K562 (cell line): ENCODE measurements around the gene QARS1. TPM values are rescaled to one million over a fixed set of nuclear protein-coding genes. Genes with fewer than 3 reads are reported as not detected.

Experiments used
- ARID2 ChIP-seq: fragments of 450-650 bp; IDR thresholded peaks from 2 replicates; pipeline ENCODE4 v1.6.1; 2017; ENCODE audit warnings: antibody characterized with exemption, mild to moderate bottlenecking
- ATF3 ChIP-seq, 2 experiments: fragments of 450-650 bp in 1 of 2; sonication (generic) in 1 of 2; formaldehyde crosslinking in 1 of 2; IDR thresholded peaks in 1 of 2; conservative IDR thresholded peaks in 1 of 2; 2 replicates each; pipeline versions ENCODE4 v1.6.1 to v1.8.1; 2016 to 2023; ENCODE audit warnings: mild to moderate bottlenecking in 2 of 2, moderate library complexity in 2 of 2, inconsistent platforms in 1 of 2, missing genetic modification reagents in 1 of 2
- CBX1 ChIP-seq: sonication (generic); IDR thresholded peaks from 2 replicates; pipeline ENCODE4 v1.6.1; 2016; ENCODE audit warnings: antibody characterized with exemption, low read depth, mild to moderate bottlenecking
- CTBP1 ChIP-seq: fragments of 450-650 bp; IDR thresholded peaks from 2 replicates; pipeline ENCODE4 v1.6.1; 2016; ENCODE audit warnings: borderline replicate concordance
- CXXC5 ChIP-seq: fragments of 250-450 bp; sonication (Bioruptor Pico); IDR thresholded peaks from 2 replicates; pipeline ENCODE4 v1.8.0; 2022; ENCODE audit warnings: inconsistent platforms, mild to moderate bottlenecking, moderate library complexity
- ELF2 ChIP-seq: fragments of 250-450 bp; sonication (Bioruptor Pico); IDR thresholded peaks from 2 replicates; pipeline ENCODE4 v1.5.0; 2021; ENCODE audit warnings: mild to moderate bottlenecking
- ESRRA ChIP-seq: fragments of 450-650 bp; IDR thresholded peaks from 2 replicates; pipeline ENCODE4 v1.6.1; 2014; ENCODE audit warnings: low read depth, mild to moderate bottlenecking, moderate library complexity, borderline replicate concordance
- FOXK1 ChIP-seq: sonication (generic); formaldehyde crosslinking; IDR thresholded peaks from 2 replicates; pipeline ENCODE4 v1.8.0; 2022; ENCODE audit warnings: missing genetic modification reagents, mild to moderate bottlenecking, borderline replicate concordance
- GMEB1 ChIP-seq: fragments of 250-450 bp; sonication (Bioruptor Pico); IDR thresholded peaks from 2 replicates; pipeline ENCODE4 v1.4.0; 2020; ENCODE audit warnings: mild to moderate bottlenecking
- HDAC1 ChIP-seq, 2 experiments: fragments of 450-650 bp; IDR thresholded peaks; 2 replicates each; pipeline ENCODE4 v1.6.1; 2016 to 2017; ENCODE audit warnings: inconsistent platforms in 1 of 2, mild to moderate bottlenecking in 1 of 2, moderate library complexity in 1 of 2
- HNRNPLL ChIP-seq: fragments of 200-400 bp; formaldehyde crosslinking; IDR thresholded peaks from 2 replicates; pipeline ENCODE4 v1.6.1; 2017; ENCODE audit warnings: low read length, low read depth, mild to moderate bottlenecking; ENCODE audit not compliant: poor library complexity, severe bottlenecking
- KAT7 ChIP-seq: sonication (generic); formaldehyde crosslinking; IDR thresholded peaks from 2 replicates; pipeline ENCODE4 v1.8.0; 2022; ENCODE audit warnings: missing genetic modification reagents, mild to moderate bottlenecking, borderline replicate concordance
- NR2C2 ChIP-seq, 2 experiments: fragments of 200-800 bp in 1 of 2; sonication (Bioruptor generic) in 1 of 2; sonication (generic) in 1 of 2; formaldehyde crosslinking in 1 of 2; IDR thresholded peaks; 2 replicates each; pipeline versions ENCODE4 v1.6.1 to v1.8.0; 2016 to 2022; ENCODE audit warnings: mild to moderate bottlenecking in 1 of 2, missing compliant biosample characterization in 1 of 2, missing genetic modification characterization in 1 of 2, missing genetic modification reagents in 1 of 2
- NR3C1 ChIP-seq: sonication (generic); formaldehyde crosslinking; IDR thresholded peaks from 2 replicates; pipeline ENCODE4 v1.8.1; 2022; ENCODE audit warnings: missing genetic modification reagents
- NRF1 ChIP-seq, 2 experiments: fragments of 450-650 bp; IDR thresholded peaks in 1 of 2; conservative IDR thresholded peaks in 1 of 2; 2 replicates each; pipeline ENCODE4 v1.6.1; 2014; ENCODE audit warnings: mild to moderate bottlenecking in 2 of 2
- PML ChIP-seq: IDR thresholded peaks from 2 replicates; pipeline ENCODE4 v1.6.1; 2012; ENCODE audit warnings: low read length, inconsistent platforms
- SMAD4 ChIP-seq: fragments of 250-450 bp; sonication (Bioruptor Pico); conservative IDR thresholded peaks from 2 replicates; pipeline ENCODE4 v1.8.0; 2021; ENCODE audit warnings: inconsistent platforms, mild to moderate bottlenecking, moderate library complexity
- ZNF324 ChIP-seq: fragments of 250-450 bp; sonication (Bioruptor Pico); IDR thresholded peaks from 2 replicates; pipeline ENCODE4 v1.4.0; 2020; ENCODE audit warnings: mild to moderate bottlenecking
- ZNF766 ChIP-seq: fragments of 200-800 bp; sonication (Bioruptor generic); conservative IDR thresholded peaks from 2 replicates; pipeline ENCODE4 v1.6.1; 2016; ENCODE audit warnings: missing genetic modification characterization, missing compliant biosample characterization
- polyA plus RNA-seq, 8 experiments: library from polyadenylated mRNA; depleted of rRNA in 4 of 8; stranded (reverse) in 5 of 8; unstranded in 3 of 8; fragments of >200 nt; fragmentation: Nextera tagmentation in 2 of 8; fragmentation: Illumina TruSeq in 1 of 8; extraction: Ambion mirVana in 2 of 8; extraction: Trizol in 1 of 8; gene quantifications; 2 replicates each; pipeline versions ENCODE4 v1.2.1 to v1.2.3, GENCODE V29; 2011 to 2014; ENCODE audit warnings: inconsistent platforms in 1 of 8, missing spikeins in 1 of 8
- total RNA-seq, 7 experiments: library from RNA; depleted of rRNA in 6 of 7; stranded (reverse); fragments of >200 nt in 6 of 7; fragmentation: Illumina TruSeq in 2 of 7; extraction: Trizol in 2 of 7; gene quantifications; 2 replicates each; pipeline versions ENCODE4 v1.2.1 to v1.2.3, GENCODE V29; 2011 to 2021; ENCODE audit warnings: low replicate concordance in 1 of 7
- TF ChIP-seq, protein P1 (sequence below): fragments of 450-650 bp; IDR thresholded peaks from 2 replicates; pipeline ENCODE4 v1.6.1; 2014; ENCODE audit warnings: low read depth, mild to moderate bottlenecking, moderate library complexity, borderline replicate concordance
- TF ChIP-seq, protein P2 (sequence below): sonication (generic); formaldehyde crosslinking; IDR thresholded peaks from 2 replicates; pipeline ENCODE4 v1.8.0; 2022; ENCODE audit warnings: mild to moderate bottlenecking, missing genetic modification reagents

Gene QARS1
- total and polyA plus RNA-seq, 9 of the 15 experiments (the other 6 are each of a cell fraction or from before 2014, with no cell fraction given), result 148 to 310 (median 273) TPM

DNA sequence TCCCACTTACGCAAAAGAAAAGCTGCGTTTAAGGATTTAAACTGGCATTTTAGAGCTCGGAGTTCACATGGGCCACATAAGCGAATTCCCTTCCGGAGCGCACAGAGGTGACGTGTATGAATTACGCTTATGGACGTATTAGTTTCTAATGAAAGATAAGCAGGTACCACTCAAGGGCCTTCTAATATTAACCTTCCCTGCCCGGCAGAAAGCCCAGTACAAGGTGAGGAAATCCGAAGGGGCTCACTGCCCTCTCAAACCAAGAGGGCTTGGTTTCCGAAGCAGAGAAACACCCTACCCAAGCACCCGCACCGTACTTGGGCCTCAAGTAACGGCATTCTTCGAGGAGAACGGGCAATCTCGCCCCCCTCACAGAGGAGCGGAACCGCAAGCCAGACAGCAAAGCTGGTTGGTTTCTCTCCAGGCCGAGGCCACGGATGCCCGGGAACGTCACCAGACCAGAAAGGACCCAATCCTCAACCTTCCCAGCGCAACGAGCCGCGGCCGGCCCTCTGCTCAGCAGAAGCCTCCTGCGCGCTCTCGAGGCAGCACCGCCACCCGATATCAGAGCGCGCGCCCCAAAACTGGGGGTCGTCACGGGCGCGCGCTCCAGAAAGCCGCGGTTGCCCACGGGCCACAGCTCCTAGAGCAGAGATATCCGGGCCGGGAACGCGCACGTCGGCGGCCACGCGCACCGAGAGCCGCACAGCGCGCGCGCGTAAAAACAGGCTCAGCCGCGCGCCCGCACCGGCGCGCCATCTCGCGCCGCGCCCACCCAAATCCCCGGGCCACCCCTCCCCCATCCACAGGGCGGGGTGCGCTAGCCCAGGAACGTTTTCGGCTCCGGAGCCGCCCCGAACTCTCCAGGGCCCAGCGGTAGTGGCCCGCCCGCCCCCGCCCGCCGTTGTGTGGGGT lies 11.4 kb downstream of the QARS1 start (continued):
- TF ChIP-seq, protein P1, sequence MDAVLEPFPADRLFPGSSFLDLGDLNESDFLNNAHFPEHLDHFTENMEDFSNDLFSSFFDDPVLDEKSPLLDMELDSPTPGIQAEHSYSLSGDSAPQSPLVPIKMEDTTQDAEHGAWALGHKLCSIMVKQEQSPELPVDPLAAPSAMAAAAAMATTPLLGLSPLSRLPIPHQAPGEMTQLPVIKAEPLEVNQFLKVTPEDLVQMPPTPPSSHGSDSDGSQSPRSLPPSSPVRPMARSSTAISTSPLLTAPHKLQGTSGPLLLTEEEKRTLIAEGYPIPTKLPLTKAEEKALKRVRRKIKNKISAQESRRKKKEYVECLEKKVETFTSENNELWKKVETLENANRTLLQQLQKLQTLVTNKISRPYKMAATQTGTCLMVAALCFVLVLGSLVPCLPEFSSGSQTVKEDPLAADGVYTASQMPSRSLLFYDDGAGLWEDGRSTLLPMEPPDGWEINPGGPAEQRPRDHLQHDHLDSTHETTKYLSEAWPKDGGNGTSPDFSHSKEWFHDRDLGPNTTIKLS, result no peak
- TF ChIP-seq ATF3 (IDR thresholded peaks at IDR 0.05), result no peak
- 0 out of 2 replicates have a peak, but pooled peaks have one; percentile 17 for TF ChIP-seq ATF3 (CRISPR knock-in tag; conservative IDR thresholded peaks at IDR 0.05)
- TF ChIP-seq NRF1 (conservative IDR thresholded peaks at IDR 0.05 in 1 of 2, IDR thresholded peaks at IDR 0.05 in 1 of 2), result peak; percentile 80 to 83
- no peak for TF ChIP-seq NR2C2 (CRISPR knock-in tag; IDR thresholded peaks at IDR 0.05)
- peak; percentile 73 for TF ChIP-seq NR2C2 (tag; IDR thresholded peaks at IDR 0.05)
- TF ChIP-seq, protein P2, sequence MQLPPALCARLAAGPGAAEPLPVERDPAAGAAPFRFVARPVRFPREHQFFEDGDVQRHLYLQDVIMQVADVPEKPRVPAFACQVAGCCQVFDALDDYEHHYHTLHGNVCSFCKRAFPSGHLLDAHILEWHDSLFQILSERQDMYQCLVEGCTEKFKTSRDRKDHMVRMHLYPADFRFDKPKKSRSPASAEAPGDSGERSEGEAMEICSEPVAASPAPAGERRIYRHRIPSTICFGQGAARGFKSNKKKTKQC (CRISPR knock-in tag), result 0 out of 2 replicates have a peak, but pooled peaks have one; percentile 32
- TF ChIP-seq NR3C1, result 0 out of 2 replicates have a peak, but pooled peaks have one; percentile 27
- peak; percentile 81 for TF ChIP-seq ZNF766
- 0 out of 2 replicates have a peak, but pooled peaks have one; percentile 38 for TF ChIP-seq ESRRA
- 0 out of 2 replicates have a peak, but pooled peaks have one; percentile 11 for TF ChIP-seq KAT7 (CRISPR knock-in tag)
- 0 out of 2 replicates have a peak, but pooled peaks have one; percentile 14 for TF ChIP-seq PML
- TF ChIP-seq ELF2 (CRISPR knock-in tag), result no peak
- no peak for TF ChIP-seq CBX1
- 0 out of 4 replicates have a peak, but pooled peaks of 1 of the 2 experiments have one; percentile 14 for TF ChIP-seq HDAC1 (IDR thresholded peaks at IDR 0.05)
- TF ChIP-seq ARID2, result no peak
- TF ChIP-seq ZNF324 (CRISPR knock-in tag), result no peak
- TF ChIP-seq CTBP1, result peak; percentile 45; the same call in 1 of the 2 replicates
- TF ChIP-seq GMEB1 (CRISPR knock-in tag), result peak; percentile 83
- peak; percentile 61 for TF ChIP-seq CXXC5 (CRISPR knock-in tag)
- 0 out of 2 replicates have a peak, but pooled peaks have one; percentile 62 for TF ChIP-seq SMAD4 (CRISPR knock-in tag)
- peak; percentile 68; the same call in 1 of the 2 replicates for TF ChIP-seq FOXK1
- peak; percentile 10 for TF ChIP-seq HNRNPLL
